H1 (cell line): ENCODE results near the gene DAGLA. TPM values are rescaled to one million over a fixed set of nuclear protein-coding genes. Genes with fewer than 3 reads are reported as not detected.

Source experiments
- CTCF ChIP-seq, 3 experiments: IDR thresholded peaks; 1 replicate in 2 of 3; 2 replicates in 1 of 3; pipeline versions ENCODE4 v1.5.1 to v1.6.1; 2011; ENCODE audit warnings: low read length in 3 of 3, mild to moderate bottlenecking in 3 of 3, inconsistent platforms in 2 of 3, low read depth in 1 of 3, moderate library complexity in 1 of 3; ENCODE audit not compliant: insufficient read depth in 1 of 3; ENCODE audit errors: control extremely low read depth in 1 of 3
- polyA plus RNA-seq, 7 experiments: library from polyadenylated mRNA; depleted of rRNA in 3 of 7; stranded (reverse) in 5 of 7; unstranded in 2 of 7; fragments of >200 nt in 5 of 7; fragments of 200-250 nt in 2 of 7; gene quantifications; 1 replicate in 5 of 7; 2 replicates in 1 of 7; 4 replicates in 1 of 7; pipeline versions ENCODE4 v1.2.1 to v1.2.3, GENCODE V29; 2011 to 2013; ENCODE audit warnings: missing spikeins in 2 of 7, mixed read lengths in 2 of 7
- total RNA-seq: library from RNA; stranded (reverse); fragmentation: NEBNext Ultra II Directional; extraction: Animal tissue kit (Norgen Biotek cat#: 25700); gene quantifications from 2 replicates; pipeline ENCODE4 v1.2.1, GENCODE V29; 2021

DAGLA gene
- total and polyA plus RNA-seq, 2 of the 8 experiments (the other 6 are each of a cell fraction or from before 2014, with no cell fraction given), result 3.6 to 6.6 TPM

- TF ChIP-seq CTCF (IDR thresholded peaks at IDR 0.05; ENCODE audit: control extremely low read depth in 1 of 3, insufficient read depth in 1 of 3, low read depth in 1 of 3, low read length in 3 of 3), result no peak
Measured at GRCh38 chr11:61775106-61775505, 94.9 kb downstream of the DAGLA start (continued).
